Heart right ventricle (tissue), 16 donors: ENCODE measurements around the gene PTBP1. TPM values are rescaled to one million over a fixed set of nuclear protein-coding genes. Genes with fewer than 3 reads are reported as not detected.
A peak's percentile ranks its signal among the peaks of the same experiment; 100 is the strongest.
"Not testable (repeated sequence)": the region's sequence is repeated elsewhere in the genome, so short reads cannot be mapped to it uniquely, and the experiment has no call there.

ENCODE experiments used
- ATAC-seq, 8 donors: fragments of 200-7000 bp; cut with Tn5 transposase; one replicate each; pipeline ENCODE4 v1.9.1; 2020; ENCODE audit warnings: mild to moderate bottlenecking in 8 of 8, moderate library complexity in 8 of 8, moderate number of reproducible peaks in 1 of 8
- DNase-seq, 2 donors: peaks; one replicate each; pipeline ENCODE4 v3.0.0-alpha.2; 2020
- H3K27ac ChIP-seq, 10 donors: fragments of 200-600 bp; sonication (generic) in 2 of 10; one replicate each; pipeline versions ENCODE4 v1.5.0 to v1.8.0; 2020 to 2022; ENCODE audit warnings: mild to moderate bottlenecking in 3 of 10
- H3K27me3 ChIP-seq, 7 donors: fragments of 200-600 bp; one replicate each; pipeline ENCODE4 v1.8.0; 2021 to 2022; ENCODE audit warnings: mild to moderate bottlenecking in 2 of 7
- H3K36me3 ChIP-seq, 9 donors: fragments of 200-600 bp; sonication (generic) in 1 of 9; one replicate each; pipeline versions ENCODE4 v1.5.0 to v1.8.0; 2020 to 2022; ENCODE audit warnings: mild to moderate bottlenecking in 2 of 9
- H3K4me1 ChIP-seq, 9 donors: fragments of 200-600 bp; sonication (generic) in 1 of 9; one replicate each; pipeline versions ENCODE4 v1.5.0 to v1.8.0; 2020 to 2022; ENCODE audit warnings: mild to moderate bottlenecking in 4 of 9
- H3K4me3 ChIP-seq, 10 donors: fragments of 200-600 bp; sonication (generic) in 2 of 10; one replicate each; pipeline versions ENCODE4 v1.5.0 to v1.8.0; 2020 to 2022; ENCODE audit warnings: mild to moderate bottlenecking in 7 of 10, moderate library complexity in 2 of 10
- H3K9me3 ChIP-seq, 11 donors: fragments of 200-600 bp in 10 of 11; sonication (generic) in 2 of 11; one replicate each; pipeline versions ENCODE4 v1.5.0 to v1.8.0; 2013 to 2022; ENCODE audit warnings: mild to moderate bottlenecking in 2 of 11, control low read depth in 1 of 11, moderate library complexity in 1 of 11
- CTCF ChIP-seq, 9 donors: fragments of 200-600 bp; sonication (generic) in 2 of 9; IDR thresholded peaks; one replicate each; pipeline versions ENCODE4 v1.5.0 to v1.8.0; 2021 to 2022; ENCODE audit warnings: antibody characterized with exemption in 9 of 9, mild to moderate bottlenecking in 5 of 9, moderate library complexity in 1 of 9
- WGBS, 2 donors: extraction: QIAGEN DNeasy Blood & Tissue Kit; methylation state at CpG; one replicate each; pipeline ENCODE4 v1.1.7; 2013; ENCODE audit warnings: inconsistent platforms in 1 of 2; 5-methylcytosine and 5-hydroxymethylcytosine counted together
- intact Hi-C, 10 donors: fragments of 100-400 bp; cut with DNase I; formaldehyde crosslinking; loops; one replicate each; pipeline versions ENCODE4 v1.11.1 to v1.14.2; 2022
- polyA plus RNA-seq, 2 donors: library from polyadenylated mRNA; stranded (reverse); fragments of 200-250 nt; gene quantifications; one replicate each; pipeline ENCODE4 v1.2.3, GENCODE V29; 2013
- total RNA-seq, 10 donors: library from RNA; stranded (reverse); fragmentation: NEBNext Ultra II Directional in 3 of 10; extraction: Animal tissue kit (Norgen Biotek cat#: 25700) in 3 of 10; gene quantifications; one replicate each; pipeline versions ENCODE4 v1.2.1 to v1.2.4, GENCODE V29; 2021 to 2023
- donor health status: Arrhythmogenic right ventricular cardiomyopathy.
- donor health status: ischemic (EF 13 %, LVEDD 7.1; RV severe dilation, severe dysfunction).
- donor health status: healthy with polysubstance abuse.
- donor health status: DM: no; HTN: yes; CAD: no.
- donor health status: DM: no; HTN: no; CAD: no.
- donor health status: ischemic (EF 25% LVEDD 6.9; RV normal size, moderate dysfunction).
- donor health status: ischemic (EF 25% LVEDD 5.7; RV mildly dilated, moderate dysfunction).
- donor health status: healthy.
- donor health status: DM: yes; HTN: yes; CAD: no.
- donor health status: Ischemic cardiomyopathy.
- donor health status: ischemic (EF 35%, LVEDD 5.7; RV mildly dilated, moderate dysfunction).
- donor health status: nonischemic (EF 11% LVEDD 7.7; RV severe dilation, severe dysfunction).
- donor health status: DM: yes; HTN: yes; CAD: no.
- donor health status: PGD.
- donor health status: ischemic (EF 29% LVEDD 5.4; RV normal size, mild dysfunction).
- donor health status: nonischemic (EF 23%, LVEDD 6.1; RV moderate dilation, normal function).

PTBP1 gene
- total and polyA plus RNA-seq, 12 donors: 46.2 to 106 (median 56.8) TPM

GRCh38 chr19:814152-815078 is 17.2 kb downstream of the PTBP1 start:
- ATAC-seq: peak in 3 of 8 donors; percentile 7 to 33 (median 10)
- TF ChIP-seq CTCF (IDR thresholded peaks at IDR 0.05): no peak

GRCh38 chr19:815079-815774 is 18.0 kb downstream of the PTBP1 start:
- Histone ChIP-seq H3K27me3 (no peaks in the 10 kb centered on the region), H3K36me3 (peaks cover 9 to 30% (median 20%) of the 10 kb centered on the region in 9 donors), H3K4me1 (no peaks in the 10 kb centered on the region), H3K9me3 (no peaks in the 10 kb centered on the region), H3K27ac (no peak overlapping the region), H3K4me3 (no peak overlapping the region)
- whole genome bisulfite sequencing, 2 donors: 94 to 95% methylated on average over 44 to 47 of the region's 47 CpGs
- peak in 2 of 8 donors; percentile 7 to 42 for ATAC-seq
- intact Hi-C loops: no loop called here
- TF ChIP-seq CTCF (IDR thresholded peaks at IDR 0.05): no peak
- no peak for DNase-seq

More at GRCh38 chr19:814152-815078, 17.2 kb downstream of the PTBP1 start:
- intact Hi-C loops: no loop called here
- WGBS, 2 donors: 83 to 90% methylated on average over 49 of the region's 49 CpGs
- Histone ChIP-seq H3K4me3 (no peak overlapping the region), H3K36me3 (peaks cover 9 to 38% (median 28%) of the 10 kb centered on the region in 9 donors), H3K27me3 (no peaks in the 10 kb centered on the region), H3K9me3 (no peaks in the 10 kb centered on the region), H3K4me1 (no peaks in the 10 kb centered on the region), H3K27ac (no peak overlapping the region)
- DNase-seq: peak in 1 of 2 donors; percentile 8

GRCh38 chr19:815775-816499 is 18.7 kb downstream of the PTBP1 start:
- DNase-seq (no peak), ATAC-seq (no peak)
- no peaks in the 10 kb centered on the region for H3K9me3 ChIP-seq
- WGBS, 2 donors: 94 to 98% methylated on average over 11 to 13 of the region's 13 CpGs
- H3K36me3 ChIP-seq: peaks cover 3 to 23% (median 13%) of the 10 kb centered on the region in 9 donors
- no peak for TF ChIP-seq CTCF (IDR thresholded peaks at IDR 0.05)
- no peak overlapping the region for H3K27ac ChIP-seq
- H3K4me1 ChIP-seq: no peaks in the 10 kb centered on the region
- no peak overlapping the region for H3K4me3 ChIP-seq
- intact Hi-C loops: no loop called here
- H3K27me3 ChIP-seq: peaks cover 0 to 3% (median 0%) of the 10 kb centered on the region in 7 donors

GRCh38 chr19:816500-816857 is 19.2 kb downstream of the PTBP1 start:
- H3K9me3 ChIP-seq: no peaks in the 10 kb centered on the region
- ATAC-seq (no peak), DNase-seq (no peak)
- intact Hi-C loops: no loop called here
- 96 to 98% methylated on average over 2 of the region's 2 CpGs for WGBS, 2 donors
- H3K27ac ChIP-seq: no peak overlapping the region
- H3K4me3 ChIP-seq: no peak overlapping the region
- peaks cover 0 to 18% (median 7%) of the 10 kb centered on the region in 9 donors for H3K36me3 ChIP-seq
- TF ChIP-seq CTCF (IDR thresholded peaks at IDR 0.05): no peak
- H3K4me1 ChIP-seq: peaks cover 0 to 3% (median 0%) of the 10 kb centered on the region in 9 donors
- H3K27me3 ChIP-seq: peaks cover 2 to 8% (median 4%) of the 10 kb centered on the region in 7 donors

GRCh38 chr19:820212-820611 is 23.0 kb downstream of the PTBP1 start:
- 88 to 97% methylated on average over 5 of the region's 5 CpGs for WGBS, 2 donors
- Histone ChIP-seq H3K27me3 (peaks cover 18 to 35% (median 29%) of the 10 kb centered on the region in 7 donors), H3K4me1 (peaks cover 0 to 18% (median 12%) of the 10 kb centered on the region in 9 donors)
- DNase-seq, H3K27ac ChIP-seq, H3K36me3 ChIP-seq, ATAC-seq, H3K4me3 ChIP-seq, intact Hi-C loops, H3K9me3 ChIP-seq: not testable (repeated sequence)
